EH (cell line): ENCODE data around the gene CPT1B.

Experiments
- DNase-seq: peaks from one replicate; pipeline ENCODE4 v3.0.0-alpha.2; 2015; ENCODE audit warnings: low read depth

The CPT1B gene

DNA sequence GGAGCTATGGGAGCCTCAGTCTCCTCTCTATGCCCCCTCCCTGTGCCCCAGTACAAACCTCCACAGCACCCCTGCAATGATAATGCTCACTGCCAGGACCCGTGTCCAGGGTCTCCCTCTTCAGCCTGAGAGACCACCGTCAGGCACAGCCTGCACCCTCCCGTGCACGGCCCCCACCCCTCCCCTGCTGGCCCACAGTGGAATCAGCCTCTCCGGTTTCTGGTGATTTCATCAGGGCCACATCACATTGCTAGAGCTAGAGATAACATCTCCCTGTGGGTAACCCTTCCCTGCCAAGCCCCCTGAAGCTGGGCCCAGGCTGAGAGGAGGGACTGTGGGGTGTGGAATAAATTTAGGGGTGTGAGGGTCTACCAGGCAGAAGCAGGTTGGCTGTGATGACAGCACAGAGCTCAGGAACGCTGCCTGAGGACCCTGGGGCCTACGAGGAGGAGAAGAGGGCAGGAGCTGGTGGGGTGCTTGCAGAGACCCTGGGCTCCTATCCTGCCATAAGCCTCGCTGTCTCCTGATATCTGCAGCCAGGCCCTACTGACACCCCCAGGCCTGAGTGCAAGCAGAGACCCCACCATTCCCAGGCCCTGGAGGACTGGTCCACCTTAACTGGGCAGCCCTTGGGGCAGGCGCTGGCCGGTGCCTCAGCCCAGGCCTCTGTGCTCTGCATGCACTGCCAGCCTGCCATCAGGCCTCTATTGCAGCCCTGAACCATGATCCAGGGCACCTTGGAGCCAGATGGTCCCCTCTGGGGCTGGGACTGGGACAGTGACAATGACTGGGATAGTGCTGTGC is 32.5 kb downstream of the CPT1B start, which contains the start of gene KLHDC7B:
TSS of gene KLHDC7B (plus strand) at position 378 of the 804 bp plus-strand sequence. CDS start at position 723, 345 bp downstream.
- peak; percentile 63 for DNase-seq

DNA sequence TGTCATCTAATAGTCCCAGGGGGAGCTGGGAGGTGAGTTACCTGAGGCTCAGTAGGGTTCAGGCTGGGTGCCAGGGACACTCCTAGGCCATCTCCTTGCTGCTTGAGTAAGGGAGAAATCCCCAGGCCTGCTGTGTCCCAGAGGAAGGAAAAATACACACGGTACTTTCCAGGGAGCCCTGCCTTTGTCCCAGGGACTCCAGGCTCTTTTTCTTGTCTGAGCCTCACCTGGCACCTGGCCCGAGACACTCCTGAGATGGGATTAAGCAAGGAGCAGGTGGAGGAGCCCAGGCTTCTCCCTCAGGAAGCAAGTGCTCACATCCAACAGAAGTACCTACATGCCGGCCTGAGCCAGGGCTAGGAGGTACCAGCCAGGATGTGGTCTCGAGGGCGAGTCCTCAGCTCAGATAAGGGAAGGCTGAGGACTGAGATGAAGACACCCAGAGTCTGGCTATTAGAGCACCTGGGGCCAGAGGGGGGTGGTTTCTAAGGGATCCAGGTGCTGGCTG is 33.4 kb downstream of the CPT1B start:
- no peak for DNase-seq

DNA sequence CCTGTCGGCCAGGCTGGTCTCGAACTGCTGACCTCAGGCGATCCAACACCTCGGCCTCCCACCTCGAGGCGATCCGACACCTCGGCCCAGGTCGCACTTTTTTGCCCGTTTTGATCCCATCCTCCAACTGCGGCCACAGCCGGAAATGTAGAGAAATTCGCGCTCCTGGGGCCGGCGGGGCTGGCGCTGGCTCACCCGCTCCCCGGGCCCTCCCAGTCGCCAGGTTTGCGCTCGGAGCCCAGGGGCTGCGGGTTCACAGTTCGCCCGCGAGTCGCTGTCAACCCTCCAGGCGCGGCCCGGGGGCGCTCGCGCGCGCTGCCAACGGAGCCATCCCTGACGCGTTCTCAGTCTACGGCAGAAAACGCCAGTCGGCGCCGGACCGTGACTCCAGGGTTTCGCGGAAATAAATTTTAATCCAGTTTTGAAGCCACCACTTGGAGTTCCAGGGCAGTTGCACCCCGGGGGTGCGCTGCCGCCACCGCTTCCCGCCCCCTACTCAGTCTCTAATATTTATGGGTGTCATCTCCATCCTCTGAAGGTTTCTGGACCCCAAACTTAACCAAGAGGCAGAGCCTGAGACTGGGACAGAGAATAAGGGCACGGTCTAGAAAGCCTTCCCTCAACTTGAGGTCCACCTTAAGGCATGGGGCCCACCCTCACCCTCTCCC is 34.0 kb downstream of the CPT1B start:
- peak; percentile 69 for DNase-seq

- DNase-seq = no peak
Observed at GRCh38 chr22:50542416-50542927, 35.8 kb downstream of the CPT1B start.

- DNase-seq = peak; percentile 94
Observed at GRCh38 chr22:50541667-50542026, 36.6 kb downstream of the CPT1B start.

- no peak for DNase-seq
Observed at GRCh38 chr22:50540381-50540780, 37.8 kb downstream of the CPT1B start.

GRCh38 chr22:50537765-50538164 is 40.5 kb downstream of the CPT1B start:
- DNase-seq = no peak

DNA sequence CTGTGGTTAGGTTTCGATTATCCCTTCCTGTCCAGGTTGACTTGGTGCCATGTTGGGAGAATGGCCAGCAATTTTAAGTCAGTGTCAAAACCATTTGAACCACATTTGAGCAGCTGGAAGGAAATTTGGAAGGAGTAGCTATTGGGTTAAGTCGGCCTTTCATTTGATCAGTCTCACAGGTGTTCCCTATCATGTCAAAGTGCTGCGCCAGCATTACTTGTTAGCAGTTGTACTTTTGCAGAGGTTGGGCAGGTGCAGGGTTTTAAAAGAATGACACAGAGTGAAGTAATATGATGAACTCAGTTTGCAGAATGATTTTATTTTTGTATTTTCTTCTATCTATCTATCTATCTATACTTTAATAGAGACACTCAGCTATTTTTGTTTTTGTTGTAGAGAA is 42.0 kb downstream of the CPT1B start:
- no peak for DNase-seq

DNA sequence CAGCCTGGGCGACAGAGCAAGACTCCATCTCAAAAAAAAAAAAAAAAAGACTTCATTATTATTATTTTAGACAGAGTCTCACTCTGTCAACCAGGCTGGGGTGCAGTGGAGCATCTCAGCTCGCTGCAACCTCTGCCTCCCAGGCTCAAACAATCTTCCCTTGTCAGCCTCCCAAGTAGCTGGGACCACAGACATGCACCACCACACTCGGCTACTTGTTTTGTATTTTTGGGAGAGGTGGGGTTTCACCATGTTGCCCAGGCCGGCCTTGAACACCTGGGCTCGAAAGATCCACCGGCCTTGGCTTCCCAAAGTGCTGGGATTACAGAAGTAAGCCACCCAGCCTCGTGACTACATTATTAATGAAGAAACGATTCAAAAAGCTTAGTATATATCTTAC is 43.1 kb downstream of the CPT1B start:
- no peak for DNase-seq

DNA sequence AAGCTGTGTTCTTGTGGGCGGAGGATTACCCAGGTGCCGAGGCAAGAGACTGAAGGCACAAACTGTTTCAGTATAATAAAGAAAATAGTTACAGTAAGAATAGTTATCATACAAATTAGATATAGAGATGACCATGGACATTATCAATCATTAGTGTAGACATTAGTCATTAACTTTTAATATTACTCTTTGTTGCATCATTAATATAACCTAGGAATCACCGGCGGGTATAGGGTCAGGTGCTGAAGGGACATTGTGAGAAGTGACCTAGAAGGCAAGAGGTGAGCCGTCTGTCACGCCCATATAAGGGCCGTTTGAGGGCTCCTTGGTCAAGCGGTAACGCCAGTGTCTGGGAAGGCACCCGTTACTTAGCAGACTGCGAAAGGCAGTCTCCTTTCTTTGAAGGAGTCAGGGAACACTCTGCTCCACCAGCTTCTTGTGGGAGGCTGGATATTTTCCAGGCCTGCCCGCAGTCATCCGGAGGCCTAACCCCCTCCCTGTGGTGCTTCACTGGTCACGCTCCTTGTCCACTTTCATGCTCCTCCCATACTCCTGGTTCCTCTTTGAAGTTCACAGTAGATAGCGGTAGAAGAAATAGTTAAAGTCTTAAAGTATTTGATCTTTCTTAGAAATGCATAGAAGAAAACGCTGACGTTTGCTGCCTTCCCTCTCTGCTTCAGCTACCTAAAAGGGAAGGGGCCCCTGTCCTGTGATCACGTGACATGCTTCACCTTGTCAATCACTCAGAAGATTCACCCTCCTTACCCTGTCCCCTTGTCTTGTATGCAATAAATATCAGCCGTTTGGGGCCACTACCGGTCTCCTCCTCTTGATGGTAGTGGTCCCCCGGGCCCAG is 44.1 kb downstream of the CPT1B start:
- DNase-seq = peak; percentile 70

DNA sequence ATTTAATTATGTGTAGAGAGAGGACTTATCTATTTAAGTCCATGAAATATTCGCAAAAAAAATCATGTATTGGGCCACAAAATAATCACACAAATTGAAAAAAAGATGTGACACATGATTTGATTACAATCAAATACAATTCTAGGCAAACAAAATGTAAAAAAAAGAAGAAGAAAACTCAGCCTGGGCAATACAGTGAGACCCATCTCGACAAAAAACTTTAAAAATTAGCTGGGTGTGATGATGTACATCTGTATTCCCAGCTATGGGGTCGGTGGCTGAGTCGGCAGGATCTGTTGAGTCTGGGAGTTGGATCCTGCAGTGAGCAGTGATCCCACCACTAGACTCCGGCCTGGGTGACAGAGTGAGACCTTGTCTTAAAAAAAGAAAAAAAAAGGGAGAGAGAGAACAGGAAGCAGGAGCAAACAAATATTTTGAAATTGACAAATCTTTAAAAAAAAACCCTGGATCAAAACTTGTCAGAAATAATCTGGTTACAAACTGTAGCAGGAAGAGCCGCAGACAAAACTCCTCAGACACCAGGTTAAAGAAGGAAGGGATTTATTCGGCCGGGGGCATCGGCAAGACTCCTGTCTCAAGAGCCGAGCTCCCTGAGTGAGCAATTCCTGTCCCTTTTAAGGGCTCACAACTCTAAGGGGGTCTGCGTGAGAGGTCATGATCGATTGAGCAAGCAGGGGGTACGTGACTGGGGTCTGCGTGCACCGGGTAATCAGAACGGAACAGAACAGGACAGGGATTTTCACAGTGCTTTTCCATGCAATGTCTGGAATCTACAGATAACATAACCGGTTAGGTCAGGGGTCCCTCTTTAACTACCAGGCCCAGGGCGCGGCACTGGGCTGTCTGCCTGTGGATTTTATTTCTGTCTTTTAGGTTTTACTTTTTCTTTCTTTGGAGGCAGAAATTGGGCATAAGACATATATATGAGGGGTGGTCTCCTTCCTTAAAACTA is 45.1 kb downstream of the CPT1B start:
- no peak for DNase-seq

DNA sequence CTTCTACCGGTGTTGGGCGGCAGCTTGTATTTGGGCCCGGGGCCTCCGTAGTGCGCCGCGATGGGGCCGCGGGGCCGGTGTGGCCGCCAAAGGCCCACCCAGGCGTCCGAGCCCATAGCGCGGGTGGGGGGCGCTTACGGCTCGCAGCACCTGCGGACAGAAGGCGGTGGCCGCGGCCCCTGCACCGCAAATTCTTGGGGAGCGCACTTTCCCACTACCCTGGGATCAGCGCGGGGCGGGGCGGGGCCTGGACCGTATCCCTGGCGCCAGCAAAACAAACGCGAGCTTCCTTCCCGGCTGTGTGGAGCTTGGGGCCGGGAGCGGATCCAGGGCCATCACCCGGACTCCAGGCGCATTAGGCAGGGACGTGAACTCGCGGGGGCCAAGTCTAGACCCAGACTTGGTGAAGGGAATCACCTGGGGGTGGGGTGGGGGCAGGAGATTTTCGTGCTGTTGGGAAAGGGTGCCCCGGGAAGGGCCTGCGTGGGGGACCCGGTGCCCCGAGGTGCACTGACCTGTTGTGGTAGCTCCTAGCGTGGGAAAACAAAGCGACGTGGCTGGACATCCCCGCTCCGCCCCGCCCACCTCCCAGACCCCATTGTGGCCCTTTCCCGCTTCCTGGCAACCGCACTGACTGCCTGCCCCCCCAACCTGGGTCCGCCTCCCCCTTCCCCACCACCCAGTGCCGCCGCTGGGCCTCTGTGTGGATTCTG is 46.1 kb downstream of the CPT1B start:
- DNase-seq = peak; percentile 75

DNA sequence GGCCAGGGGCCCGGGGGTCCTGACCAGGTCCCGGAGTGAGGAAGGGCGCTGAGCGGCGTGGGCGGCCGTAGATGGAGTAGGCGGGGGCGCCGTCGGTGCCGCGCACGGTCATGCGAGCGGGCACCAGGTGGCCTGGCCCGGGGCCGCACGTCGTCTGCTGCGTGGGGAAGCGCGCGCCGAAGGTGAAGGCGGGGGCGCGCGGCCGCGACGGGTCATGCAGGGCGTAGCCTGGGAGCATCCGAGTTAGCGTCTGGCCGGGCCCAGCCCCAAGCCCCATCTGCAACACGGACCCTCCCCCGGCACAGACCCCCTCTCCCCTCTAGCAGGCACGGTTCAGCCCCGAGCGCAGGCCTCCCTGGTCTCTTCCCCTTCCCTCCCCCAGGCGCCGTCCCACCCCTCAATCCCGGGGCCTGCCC is 46.7 kb downstream of the CPT1B start:
- peak; percentile 11 for DNase-seq

DNA sequence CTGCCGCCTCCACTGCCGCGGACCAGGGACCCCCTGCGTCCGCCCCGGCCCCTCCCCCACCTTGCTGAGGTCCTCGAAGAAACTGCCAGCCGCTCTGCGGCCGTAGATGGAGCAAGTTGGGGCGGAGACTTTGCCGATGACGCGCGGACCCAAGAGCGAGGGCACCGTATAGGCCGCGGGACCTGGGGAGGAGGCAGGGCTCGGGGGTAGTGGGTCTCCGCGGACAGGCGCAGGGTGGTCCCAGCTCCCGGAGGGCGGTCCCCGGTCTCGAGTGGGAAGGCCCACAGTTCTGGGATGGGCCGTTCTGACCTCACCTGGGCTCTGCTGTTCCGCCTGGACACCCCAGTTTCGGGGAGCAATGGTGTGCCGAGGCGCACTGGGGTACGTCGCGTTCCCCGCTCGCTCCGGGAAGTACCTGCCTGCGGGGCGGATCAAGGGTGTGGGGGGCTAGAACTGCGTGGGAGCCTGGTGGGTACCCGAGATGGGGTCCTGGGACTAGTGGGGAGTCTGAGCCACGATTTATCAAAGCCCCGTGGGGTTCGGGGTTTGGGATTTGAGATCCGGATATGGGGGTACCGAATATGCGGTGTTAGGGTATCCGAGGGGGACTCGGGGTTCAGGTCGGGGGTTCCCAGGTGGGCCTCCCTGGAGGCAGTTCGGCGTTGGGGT is 47.2 kb downstream of the CPT1B start:
- peak; percentile 76 for DNase-seq

DNA sequence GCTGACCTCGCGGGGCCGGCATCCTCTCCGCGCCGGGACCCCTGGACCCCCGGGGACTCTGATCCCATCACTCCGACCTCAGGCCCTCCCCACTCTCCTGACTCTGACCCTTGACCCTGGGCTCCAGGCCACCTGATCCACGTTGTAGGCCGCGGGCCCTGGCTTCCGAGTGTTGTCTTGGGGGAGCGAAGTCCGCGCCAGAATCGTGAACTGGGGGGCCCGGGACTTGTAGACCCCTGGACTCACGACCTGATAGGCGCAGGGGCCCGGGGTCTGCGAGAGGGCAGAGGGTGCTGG is 47.7 kb downstream of the CPT1B start:
- DNase-seq = no peak

DNA sequence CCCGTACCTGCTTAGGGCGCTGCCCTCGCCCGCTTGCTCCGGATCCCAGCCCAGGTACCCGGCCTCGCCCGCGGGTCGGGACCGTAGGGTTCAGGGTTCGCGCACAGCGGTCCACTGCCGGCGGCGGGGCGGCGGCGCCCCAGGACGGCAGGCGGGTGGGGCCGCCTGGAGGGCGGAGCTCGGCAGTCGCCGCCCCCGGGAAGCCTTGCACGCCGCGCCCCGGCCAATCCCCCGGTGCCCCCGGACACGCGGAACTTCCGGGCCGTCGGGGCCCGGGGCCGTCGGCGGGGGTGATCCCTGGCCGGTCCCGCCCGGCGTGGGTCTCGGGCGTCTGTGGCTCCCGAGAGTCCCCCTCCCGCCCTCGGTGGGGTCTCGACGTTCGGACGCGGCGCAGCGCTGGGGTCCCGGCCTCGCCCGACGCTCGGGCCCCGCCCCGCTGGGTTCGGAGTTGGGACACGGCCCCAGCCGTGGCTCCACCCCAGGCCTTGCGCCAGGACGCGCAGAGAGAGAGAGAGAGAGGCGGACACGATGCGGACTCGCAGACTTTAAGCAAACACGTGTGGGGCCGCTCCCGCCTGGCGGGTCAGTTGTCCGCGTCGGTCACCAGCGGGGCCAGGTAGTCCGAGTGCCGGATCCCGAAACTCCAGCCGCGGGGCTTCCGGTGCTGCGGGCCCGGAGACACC is 48.2 kb downstream of the CPT1B start, which contains the start of gene TYMP:
TSS of gene TYMP (minus strand) at position 116 of the 683 bp plus-strand sequence. CDS start 303 bp downstream, outside the sequence.
- DNase-seq = peak; percentile 78

DNA sequence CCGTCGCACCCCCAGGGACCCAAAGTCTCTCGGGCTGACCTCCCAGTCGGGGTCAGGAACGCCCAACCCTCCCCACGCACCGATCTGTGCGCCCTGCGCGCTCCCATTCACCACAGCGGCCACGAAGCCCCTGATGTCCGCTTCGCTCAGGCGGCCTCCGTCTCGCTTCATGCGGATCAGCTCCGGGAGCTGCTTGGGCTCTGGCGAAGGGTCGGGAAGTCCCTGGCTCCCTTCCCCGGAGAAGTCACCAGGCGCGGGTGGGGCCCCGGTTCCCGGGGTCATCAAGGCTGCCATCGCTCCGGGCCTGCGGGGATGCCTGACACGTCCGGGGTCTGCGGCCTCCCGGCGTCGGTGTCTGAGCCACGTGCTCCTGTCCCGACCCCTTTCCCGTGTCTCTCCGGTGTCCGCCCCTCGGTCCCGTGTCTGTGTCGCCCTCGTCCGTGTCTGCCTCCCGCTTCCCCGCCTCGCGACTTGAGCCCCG is 48.8 kb downstream of the CPT1B start:
- no peak for DNase-seq

- DNase-seq = no peak
Observed at GRCh38 chr22:50528682-50529415, 49.4 kb downstream of the CPT1B start.
